Measurements from ENCODE around the gene PSG11.
"Not testable (repeated sequence)": the region's sequence is repeated elsewhere in the genome, so short reads cannot be mapped to it uniquely, and the experiment has no call there.

Gene PSG11

DNA sequence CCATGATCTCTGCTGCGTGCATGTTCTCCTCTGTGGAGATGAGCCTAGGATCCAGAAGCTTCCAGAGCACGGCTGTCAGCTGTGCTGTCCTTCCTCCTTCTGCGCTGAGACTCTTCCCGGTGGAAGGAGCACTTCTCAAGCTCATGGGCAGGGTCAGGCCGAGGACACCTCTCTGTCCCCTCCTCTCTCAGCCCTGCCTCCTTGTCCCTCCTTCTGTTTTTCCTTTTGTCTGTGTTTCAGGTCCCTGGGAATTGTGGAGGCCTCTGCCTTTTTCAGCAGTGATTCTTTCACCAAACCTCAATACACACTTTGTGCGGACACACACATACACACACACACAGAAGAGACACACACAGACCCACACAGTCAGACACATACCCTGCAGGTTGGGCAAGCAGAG, at the start of gene PSG11:
PSG11 (minus strand) TSS at position 101 of the 400 bp plus-strand sequence; CDS start at position 4, 97 bp downstream.
- DNase-seq (ENCODE audit: low spot score) = not testable (repeated sequence)

DNA sequence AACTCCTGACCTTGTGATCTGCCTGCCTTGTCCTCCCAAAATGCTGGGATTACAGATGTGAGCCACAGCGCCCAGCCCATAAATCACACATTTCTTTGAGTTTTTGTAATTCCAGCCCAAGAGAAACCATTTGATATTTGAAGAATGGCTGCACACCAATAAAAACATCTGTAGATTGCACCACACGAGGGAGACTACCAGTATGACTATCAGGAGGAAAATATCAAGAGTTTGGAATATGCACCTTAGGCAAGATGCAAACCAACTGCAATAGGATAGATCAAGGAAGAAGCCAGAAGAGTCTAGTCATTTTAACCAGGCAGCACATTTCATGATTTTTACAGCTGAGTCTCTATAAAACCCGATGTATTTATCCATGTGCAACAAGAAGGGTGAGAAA, 36.1 kb upstream of the PSG11 start:
- not testable (repeated sequence) for DNase-seq (ENCODE audit: low spot score)

DNA sequence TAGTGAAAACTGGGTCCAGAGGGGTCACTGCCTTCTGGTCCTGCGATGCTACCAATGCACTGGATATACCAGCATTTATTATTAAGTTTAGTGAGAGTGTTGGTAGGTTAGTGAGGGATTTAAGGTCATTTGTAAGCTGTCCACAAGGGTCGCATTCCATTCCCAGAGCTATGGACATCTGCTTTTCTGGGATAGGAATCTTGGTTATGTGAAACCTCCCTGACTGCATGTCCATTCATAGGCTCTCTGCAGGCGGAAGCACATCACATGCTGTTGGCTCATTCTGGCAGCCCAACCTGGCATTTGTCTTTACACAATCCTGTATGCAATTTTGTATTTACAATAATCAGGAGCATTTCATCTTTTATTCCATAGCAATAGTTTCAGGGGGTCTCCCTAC, 35.1 kb upstream of the PSG11 start:
- not testable (repeated sequence) for DNase-seq (ENCODE audit: low spot score)

DNA sequence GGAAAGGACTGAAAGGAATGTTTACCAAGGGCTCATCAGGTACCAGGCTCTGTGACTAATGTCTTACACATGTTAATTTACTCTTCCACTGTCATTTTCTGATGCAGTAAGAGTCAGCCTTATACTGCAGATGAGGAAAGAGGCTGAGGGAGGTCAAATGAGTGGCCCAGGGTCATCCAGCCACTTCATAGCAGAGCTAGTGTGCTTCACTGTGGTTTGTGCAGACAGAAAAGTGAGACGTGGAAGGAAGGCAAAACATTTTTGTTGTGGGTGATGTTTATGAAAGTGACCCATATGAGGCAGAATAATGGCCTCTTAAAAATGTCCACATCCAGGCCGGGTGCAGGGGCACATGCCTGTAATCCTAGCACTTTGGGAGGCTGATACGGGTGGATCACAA, 34.0 kb upstream of the PSG11 start:
- DNase-seq (ENCODE audit: low spot score) = not testable (repeated sequence)

DNA sequence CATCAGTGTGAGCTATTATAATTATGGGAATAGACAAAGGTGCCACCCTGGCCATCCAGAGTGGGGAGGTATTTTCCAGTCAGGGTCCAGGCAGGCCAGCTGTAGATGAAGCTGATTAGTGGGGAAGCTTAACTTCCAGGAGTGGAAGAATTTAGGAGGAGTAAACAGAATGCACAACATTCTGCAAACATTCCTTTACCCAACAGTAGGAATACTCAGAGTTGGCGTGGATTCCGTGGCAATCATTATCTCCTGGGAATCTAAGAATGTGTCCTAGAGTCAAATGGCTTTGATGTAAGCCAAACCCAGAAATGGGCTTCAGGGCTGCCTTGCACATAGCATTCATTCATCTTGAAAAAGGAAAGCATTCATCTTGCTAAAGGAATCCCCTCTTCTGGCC, 33.2 kb upstream of the PSG11 start:
- not testable (repeated sequence) for DNase-seq (ENCODE audit: low spot score)

DNA sequence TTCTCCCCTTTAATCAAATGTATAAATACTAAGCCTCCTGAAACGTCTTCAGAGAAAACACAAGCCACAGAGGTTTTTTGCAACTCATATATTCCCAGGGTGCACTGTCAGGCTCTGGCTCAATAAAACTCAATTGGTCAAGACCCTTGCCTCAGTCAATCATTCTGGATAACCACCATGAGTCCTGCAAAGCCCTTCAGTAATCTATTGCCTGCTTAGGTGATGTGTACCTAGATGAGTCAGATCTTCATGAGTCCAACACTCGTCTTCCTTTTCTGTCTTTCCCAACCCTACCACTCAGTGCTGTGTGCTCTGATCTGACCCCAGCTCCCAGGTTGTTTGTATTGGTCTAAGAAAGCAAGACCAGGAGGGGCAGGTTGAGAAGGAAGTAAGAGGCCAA, 32.2 kb upstream of the PSG11 start:
- not testable (repeated sequence) for DNase-seq (ENCODE audit: low spot score)

DNA sequence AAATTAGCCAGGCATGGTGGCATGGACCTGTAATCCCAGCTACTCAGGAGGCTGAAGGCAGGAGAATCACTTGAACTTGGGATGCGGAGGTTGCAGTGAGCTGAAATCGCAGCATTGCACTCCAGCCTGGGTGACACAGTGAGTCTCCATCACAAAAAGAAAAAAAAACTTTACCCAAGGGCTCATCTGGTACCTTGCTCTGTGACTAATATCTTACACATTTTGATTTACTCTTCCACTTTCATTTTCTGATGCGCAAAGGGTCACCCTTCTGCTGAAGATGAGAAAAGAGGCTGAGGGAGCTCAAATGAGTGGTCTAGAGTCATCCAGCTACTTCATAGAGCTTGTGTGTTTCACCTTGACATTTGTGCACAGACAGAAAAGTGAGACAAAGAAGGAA, 21.7 kb upstream of the PSG11 start:
- not testable (repeated sequence) for DNase-seq (ENCODE audit: low spot score)

DNA sequence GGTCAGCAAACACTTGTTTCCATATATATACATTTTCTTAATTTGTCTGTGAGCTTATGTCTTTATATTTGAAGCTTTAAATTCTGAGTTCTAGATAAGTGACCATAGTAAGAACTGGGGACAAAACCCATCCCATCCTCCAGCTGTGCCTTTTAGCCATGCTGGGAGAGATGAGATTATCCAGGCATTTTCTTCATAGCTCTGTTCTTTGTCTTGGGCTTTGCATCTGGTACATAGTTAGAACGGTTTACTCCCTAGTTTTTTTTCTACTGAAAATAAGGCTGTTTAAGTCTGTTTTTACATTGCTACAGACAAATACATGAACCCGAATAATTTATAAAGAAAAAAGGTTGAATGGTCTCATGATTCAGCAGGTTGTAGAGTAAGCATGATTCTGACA, 20.3 kb upstream of the PSG11 start:
- not testable (repeated sequence) for DNase-seq (ENCODE audit: low spot score)

DNA sequence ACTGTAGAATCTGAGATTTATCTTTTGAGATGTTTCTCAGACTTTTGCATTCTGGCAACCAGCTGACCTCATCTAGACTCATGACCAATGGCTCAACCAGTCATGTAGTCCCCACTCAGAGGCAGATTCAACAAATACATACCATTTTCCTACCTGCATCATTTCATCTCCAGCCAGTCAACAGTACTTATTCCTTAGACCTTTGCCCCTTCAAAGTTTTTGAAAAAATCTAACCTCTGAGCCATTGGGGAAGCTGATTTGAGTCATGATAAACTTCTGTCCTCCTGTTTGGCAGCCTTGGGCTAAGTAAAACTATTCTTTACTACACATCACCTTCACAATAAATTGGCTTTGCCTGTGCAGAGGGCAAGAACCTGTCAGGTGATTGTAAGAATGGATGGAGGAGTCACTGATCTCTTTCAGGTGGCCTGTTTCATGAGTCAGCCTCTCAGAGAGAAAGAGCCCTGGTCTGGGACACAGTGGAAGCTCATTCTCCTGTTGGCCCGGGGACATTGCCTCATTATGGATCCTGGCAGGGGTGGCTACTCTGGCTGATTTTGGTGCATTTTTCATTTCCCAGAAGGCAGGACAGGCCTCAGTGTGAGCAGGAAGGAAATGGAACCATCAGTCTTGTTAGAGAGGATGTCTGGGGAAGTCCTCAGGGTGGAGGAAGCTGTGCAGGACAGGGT, 17.4 kb upstream of the PSG11 start:
- DNase-seq (ENCODE audit: low spot score) = not testable (repeated sequence)

DNA sequence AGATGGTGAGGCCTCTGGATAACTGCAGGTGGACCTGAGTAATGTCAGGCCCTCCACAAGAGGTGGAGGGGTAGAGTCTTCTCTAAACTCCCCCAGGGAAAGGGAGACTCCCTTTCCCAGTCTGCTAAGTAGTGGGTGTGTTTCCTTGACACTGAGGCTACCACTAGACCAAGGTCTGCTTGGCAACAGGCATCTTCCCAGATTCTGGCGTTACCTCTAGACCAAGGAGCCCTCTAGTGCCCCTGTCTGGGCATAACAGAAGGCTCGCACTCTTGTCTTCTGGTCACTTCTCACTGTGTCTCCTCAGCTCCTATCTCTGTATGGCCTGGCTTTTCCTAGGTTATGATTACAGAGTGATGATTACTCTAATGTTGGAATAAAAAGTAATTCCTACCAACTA, 5.4 kb upstream of the PSG11 start:
- DNase-seq (ENCODE audit: low spot score) = not testable (repeated sequence)

DNA sequence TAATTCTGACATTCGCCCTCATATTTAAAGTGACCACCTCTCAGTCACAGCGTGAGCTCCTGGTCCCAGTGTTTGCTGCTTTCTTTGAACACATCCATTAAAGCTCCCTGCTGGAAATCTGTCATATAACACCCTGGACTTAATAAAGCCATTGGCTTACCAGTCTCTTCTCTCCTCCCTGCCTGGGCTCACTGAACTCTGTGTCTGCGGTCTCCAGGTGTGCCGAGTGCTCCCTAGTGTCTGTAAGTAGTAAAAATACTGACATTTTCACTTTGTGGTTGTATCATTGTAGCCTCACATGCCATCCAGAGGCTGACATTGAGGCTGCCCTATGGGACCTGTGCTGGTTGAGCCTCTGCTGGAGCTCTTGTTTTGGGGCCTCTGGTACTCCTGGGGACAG, 2.6 kb upstream of the PSG11 start:
- no peak for DNase-seq (ENCODE audit: low spot score)

DNA sequence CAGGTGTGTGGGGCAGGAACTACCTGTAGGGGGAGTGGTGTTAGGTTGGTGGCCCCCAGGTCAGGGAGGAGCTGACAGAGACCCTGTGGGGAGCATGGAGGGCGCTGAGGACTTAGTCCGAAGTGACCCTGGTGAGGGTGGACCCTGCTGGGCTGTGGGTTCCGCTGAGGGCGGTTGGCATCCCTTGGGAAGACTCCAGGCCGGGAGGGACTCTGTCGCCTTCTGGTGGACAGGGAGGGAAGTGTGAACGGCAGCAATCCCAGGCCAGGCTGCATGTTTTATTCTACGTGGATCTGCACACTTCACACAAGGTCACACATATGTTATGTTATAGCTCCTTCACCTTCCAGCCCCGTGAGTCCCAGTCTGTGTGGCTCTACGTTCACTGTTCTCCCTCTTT, 1.7 kb upstream of the PSG11 start:
- not testable (repeated sequence) for DNase-seq (ENCODE audit: low spot score)

DNA sequence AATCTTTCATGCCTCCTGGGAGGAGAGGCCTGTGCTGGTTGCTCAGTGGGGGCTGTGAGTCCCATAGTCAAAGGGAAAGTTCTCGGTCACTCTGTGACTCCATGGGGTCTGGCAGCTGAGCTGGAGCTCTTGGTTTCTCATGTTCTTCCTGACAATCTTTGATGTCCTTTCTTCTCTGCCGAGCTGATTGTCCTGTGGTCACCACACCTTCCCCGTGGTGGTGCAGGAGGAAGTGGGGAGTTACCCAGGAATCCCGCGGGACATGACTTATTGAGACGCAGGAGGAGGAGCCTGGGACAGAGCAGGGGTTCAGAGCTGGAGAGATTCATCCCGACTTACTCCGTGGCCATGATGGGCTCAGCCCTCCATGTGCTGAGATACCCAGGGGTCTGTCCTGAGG, 792 bp upstream of the PSG11 start:
- DNase-seq (ENCODE audit: low spot score) = not testable (repeated sequence)

DNA sequence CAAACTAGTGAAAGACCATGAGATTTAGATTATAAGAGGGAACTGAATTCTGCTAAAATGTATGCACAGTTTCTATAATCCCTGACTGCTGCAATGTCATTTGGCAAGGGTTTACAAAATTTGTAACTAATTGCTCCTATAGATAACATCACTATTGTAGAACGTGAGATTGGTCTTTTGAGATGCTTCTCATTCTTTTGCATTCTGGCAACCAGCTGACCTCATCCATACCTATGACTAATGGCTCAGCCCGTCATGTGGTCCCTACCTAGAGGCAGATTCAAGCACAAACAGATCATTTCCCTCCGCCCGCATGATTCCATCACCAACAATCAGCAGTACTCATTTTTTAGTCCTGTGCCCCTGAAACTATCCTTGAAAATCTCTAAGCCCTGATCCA, 4.2 kb downstream of the PSG11 start:
- DNase-seq (ENCODE audit: low spot score) = not testable (repeated sequence)

DNA sequence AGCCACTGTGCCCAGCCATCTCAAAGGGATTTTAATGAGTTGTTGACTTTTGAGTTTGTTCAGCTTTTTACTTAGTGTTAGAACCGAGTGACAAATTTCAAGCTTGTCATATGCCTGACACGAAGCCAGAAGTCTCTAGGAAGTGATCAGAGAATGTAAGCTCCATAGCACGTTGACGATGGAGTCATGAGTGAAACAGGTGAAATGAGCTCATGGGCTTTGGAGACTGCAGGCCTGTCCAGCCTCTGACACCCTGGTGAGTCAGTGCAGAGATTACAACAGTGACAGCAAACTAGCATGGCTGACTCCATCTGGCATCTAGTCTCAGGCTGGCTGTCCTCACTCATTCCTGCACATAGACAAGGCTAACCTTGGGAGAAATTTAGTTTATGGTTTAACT, 4.6 kb downstream of the PSG11 start:
- not testable (repeated sequence) for DNase-seq (ENCODE audit: low spot score)

DNA sequence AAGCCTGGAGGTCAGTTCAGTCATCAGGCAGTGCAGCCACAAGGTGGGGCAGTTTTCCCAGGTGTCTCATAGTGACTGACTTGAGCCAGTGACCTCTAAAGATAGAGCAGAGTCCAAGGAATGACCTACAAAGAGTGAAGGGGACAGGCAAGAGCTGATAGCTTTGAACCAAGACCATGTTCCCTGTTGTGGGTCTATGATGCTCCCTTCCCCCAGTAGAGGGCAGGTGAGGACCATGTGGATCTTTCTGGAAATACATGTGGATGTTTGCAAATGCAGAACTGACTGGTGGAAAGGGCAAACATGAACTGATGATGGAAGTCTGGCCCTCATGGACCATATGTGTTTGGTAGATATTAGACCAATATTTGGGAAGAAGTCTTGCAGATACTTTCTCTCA, 6.7 kb downstream of the PSG11 start:
- not testable (repeated sequence) for DNase-seq (ENCODE audit: low spot score)

DNA sequence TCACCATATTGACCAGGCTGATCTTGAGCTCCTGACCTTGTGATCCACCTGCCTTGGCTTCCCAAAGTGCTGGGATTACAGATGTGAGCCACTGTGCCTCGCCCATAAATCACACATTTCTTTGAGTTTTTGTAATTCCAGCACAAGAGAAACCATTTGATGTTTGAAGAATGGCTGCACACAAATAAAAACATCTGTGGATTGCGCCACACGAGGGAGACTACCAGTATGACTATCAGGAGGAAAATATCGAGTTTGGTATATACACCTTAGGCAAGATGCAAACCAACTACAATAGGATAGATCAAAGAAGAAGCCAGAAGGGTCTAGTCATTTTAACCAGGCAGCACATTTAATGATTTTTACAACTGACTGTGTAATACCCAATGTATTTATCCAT, 20.4 kb downstream of the PSG11 start:
- not testable (repeated sequence) for DNase-seq (ENCODE audit: low spot score)

DNA sequence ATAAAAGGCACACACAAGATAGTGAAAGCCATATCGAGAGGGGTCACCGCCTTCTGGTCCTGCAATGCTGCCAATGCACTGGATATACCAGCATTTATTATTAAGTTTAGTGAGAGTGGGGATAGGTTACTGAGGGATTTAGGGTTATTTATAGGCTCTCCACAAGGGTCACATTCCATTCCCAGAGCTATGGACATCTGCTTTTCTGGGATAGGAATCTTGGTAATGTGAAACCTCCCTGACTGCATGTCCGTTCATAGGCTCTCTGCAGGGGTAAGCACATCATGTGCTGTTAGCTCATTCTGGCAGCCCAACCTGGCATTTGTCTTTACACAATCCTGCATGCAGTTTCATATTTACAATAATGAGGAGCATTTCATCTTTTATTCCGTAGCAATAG, 21.4 kb downstream of the PSG11 start:
- DNase-seq (ENCODE audit: low spot score) = not testable (repeated sequence)

DNA sequence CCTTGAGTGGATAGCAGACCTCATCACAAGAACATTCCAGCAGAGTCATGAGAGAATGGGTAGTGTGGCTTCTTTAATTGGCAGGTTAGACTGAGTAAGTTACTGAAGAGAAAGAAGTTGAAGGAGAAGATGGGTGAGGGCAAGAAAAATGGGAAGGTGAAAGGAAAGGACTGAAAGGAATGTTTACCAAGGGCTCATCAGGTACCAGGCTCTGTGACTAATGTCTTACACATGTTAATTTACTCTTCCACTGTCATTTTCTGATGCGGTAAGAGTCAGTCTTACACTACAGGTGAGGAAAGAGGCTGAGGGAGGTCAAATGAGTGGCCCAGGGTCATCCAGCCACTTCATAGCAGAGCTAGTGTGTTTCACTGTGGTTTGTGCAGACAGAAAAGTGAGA, 22.6 kb downstream of the PSG11 start:
- not testable (repeated sequence) for DNase-seq (ENCODE audit: low spot score)

DNA sequence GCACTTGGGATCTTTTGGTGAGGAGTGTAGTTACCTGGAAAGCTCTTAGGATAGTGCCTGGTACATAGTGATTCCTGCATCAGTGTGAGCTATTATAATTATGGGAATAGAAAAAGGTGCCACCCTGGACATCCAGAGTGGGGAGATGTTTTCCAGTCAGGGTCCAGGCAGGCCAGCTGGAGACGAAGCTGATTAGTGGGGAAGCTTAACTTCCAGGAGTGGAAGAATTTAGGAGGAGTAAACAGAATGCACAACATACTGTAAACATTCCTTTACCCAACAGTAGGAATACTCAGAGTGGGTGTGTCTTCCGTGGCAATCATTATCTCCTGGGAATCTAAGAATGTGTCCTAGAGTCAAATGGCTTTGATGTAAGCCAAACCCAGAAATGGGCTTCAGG, 23.3 kb downstream of the PSG11 start:
- DNase-seq (ENCODE audit: low spot score) = not testable (repeated sequence)

DNA sequence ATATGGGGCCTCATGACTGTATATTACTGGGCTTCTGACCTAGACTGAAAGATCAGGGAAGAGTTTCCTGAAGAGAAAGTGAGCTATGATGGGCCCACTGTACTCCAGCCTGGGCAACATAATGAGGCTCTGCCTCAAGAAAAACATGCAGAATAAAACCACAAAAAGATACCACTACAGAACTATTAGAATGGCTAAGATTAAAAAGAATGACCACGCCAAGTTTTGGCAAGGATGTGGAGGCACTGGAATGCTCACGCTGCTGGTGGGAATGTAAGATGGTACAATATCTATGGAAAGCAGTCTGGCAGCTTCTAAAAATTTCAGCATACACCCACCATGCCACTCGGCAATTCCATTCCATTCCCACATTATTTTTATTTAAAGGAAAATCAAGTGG, 30.1 kb downstream of the PSG11 start:
- not testable (repeated sequence) for DNase-seq (ENCODE audit: low spot score)

DNA sequence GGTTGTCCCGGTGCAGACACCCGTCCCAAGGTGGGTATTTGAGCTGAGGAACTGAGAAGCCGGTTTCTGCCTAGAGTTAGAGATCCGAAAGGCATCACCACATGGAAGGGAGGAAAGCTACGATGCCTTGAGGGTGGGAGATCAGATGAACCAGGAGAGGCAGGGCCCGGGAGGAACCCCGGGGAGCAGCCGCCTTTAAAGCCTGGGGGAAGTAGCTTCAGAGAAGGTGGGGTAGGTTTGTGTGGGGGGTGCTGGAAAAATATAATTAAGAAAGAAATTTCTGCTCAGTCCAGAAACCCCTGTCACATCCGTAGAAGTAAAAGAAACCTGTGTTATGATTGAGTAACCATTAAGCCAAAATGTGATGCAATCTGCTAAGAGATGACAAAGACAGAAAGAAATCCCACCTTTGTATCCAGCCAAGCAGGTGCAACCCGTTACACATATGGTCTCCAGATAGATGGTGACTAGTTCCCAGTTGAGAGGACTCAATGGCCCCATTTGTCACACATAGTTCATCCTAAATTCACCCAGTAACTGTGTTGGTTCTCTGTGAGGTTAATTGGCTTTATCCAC, 34.2 kb downstream of the PSG11 start:
- not testable (repeated sequence) for DNase-seq (ENCODE audit: low spot score)

DNA sequence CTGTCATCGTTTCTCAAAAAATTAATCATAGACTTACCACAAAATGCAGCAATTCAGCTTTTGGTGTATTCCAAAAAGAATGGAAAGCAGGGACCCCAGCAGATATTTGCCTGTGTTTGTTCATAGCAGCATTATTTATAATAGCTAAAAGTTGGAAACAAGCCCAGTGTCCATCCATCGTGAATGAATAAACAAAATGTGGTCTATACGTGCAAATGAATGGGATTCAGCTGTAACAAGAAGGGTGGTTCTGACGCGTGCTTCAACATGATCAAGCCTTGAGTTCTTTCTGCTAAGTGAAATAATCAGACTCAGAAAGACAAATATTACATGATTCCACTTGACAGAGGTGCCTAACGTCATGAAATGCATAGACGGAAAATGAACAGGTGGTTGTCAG, 36.4 kb downstream of the PSG11 start:
- DNase-seq (ENCODE audit: low spot score) = no peak

DNA sequence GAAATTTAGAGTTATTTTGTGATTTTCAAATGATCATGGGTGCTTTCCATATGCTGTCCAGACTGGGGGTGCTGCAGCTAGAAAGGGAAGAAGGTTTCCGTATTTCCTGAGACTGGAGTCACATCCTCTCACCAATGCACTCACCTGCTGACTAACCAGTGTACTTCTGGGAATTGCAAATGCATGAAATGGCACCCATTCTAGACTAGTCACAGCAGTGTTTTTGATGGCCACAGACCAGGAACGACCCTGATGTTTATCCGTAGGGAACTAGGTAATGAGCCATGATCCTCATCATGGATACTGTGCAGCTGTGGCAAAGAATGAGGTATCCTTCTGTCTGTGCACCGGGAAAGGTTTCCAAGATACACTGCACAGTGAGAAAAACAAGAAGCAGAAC, 37.1 kb downstream of the PSG11 start:
- not testable (repeated sequence) for DNase-seq (ENCODE audit: low spot score)
